H9 (cell line): ENCODE measurements around the gene PHF21A. TPM values are rescaled to one million over a fixed set of nuclear protein-coding genes. Genes with fewer than 3 reads are reported as not detected.

ENCODE experiments used
- DNase-seq: peaks from one replicate; pipeline ENCODE4 v3.0.0-alpha.2; 2017
- H2AFZ ChIP-seq: one replicate; pipeline ENCODE4 v1.6.1; 2013; ENCODE audit warnings: mild to moderate bottlenecking, low read length, control low read depth, moderate library complexity
- H2AK5ac ChIP-seq: 2 replicates; pipeline ENCODE4 v1.6.1; 2013; ENCODE audit warnings: low read length, control low read depth, mixed read lengths; ENCODE audit not compliant: insufficient read length
- H2BK120ac ChIP-seq: one replicate; pipeline ENCODE4 v1.6.1; 2013; ENCODE audit warnings: low read depth, mild to moderate bottlenecking, low read length, control low read depth, inconsistent platforms; ENCODE audit not compliant: poor library complexity, severe bottlenecking
- H2BK12ac ChIP-seq: 2 replicates; pipeline ENCODE4 v1.6.1; 2013; ENCODE audit warnings: low read length, control low read depth, mixed read lengths, low read depth; ENCODE audit not compliant: insufficient read length
- H2BK15ac ChIP-seq: 2 replicates; pipeline ENCODE4 v1.6.1; 2013; ENCODE audit warnings: low read depth, low read length, control low read depth
- H2BK20ac ChIP-seq: one replicate; pipeline ENCODE4 v1.6.1; 2013; ENCODE audit warnings: low read depth, mild to moderate bottlenecking, low read length, control low read depth, inconsistent platforms; ENCODE audit not compliant: poor library complexity, severe bottlenecking
- H2BK5ac ChIP-seq: 2 replicates; pipeline ENCODE4 v1.6.1; 2013; ENCODE audit warnings: low read length, control low read depth, mixed read lengths; ENCODE audit not compliant: insufficient read length
- H3K14ac ChIP-seq: 2 replicates; pipeline ENCODE4 v1.6.1; 2013; ENCODE audit warnings: low read length, control low read depth; ENCODE audit not compliant: insufficient read depth
- H3K18ac ChIP-seq: 2 replicates; pipeline ENCODE4 v1.6.1; 2013; ENCODE audit warnings: low read depth, mild to moderate bottlenecking, mixed read lengths, low read length, control low read depth; ENCODE audit not compliant: insufficient read length
- H3K23ac ChIP-seq: 2 replicates; pipeline ENCODE4 v1.6.1; 2013; ENCODE audit warnings: low read length, control low read depth, mixed read lengths, low read depth; ENCODE audit not compliant: insufficient read length
- H3K23me2 ChIP-seq: 2 replicates; pipeline ENCODE4 v1.6.1; 2013; ENCODE audit warnings: low read depth, mild to moderate bottlenecking, mixed read lengths, low read length, control low read depth; ENCODE audit not compliant: insufficient read length, poor library complexity, severe bottlenecking
- H3K27ac ChIP-seq: 2 replicates; pipeline ENCODE4 v1.5.1; 2013; ENCODE audit warnings: low read length, control low read depth, mixed read lengths, low read depth; ENCODE audit not compliant: insufficient read length
- H3K27me3 ChIP-seq: 2 replicates; pipeline ENCODE4 v1.6.1; 2013; ENCODE audit warnings: low read length, control low read depth, inconsistent platforms; ENCODE audit not compliant: insufficient read depth
- H3K4ac ChIP-seq: 2 replicates; pipeline ENCODE4 v1.6.1; 2013; ENCODE audit warnings: low read depth, mild to moderate bottlenecking, control low read depth, inconsistent platforms, low read length, moderate library complexity
- H3K4me1 ChIP-seq: 2 replicates; pipeline ENCODE4 v1.6.1; 2013; ENCODE audit warnings: low read length, control low read depth, inconsistent platforms; ENCODE audit not compliant: insufficient read depth
- H3K4me2 ChIP-seq: 2 replicates; pipeline ENCODE4 v1.6.1; 2013; ENCODE audit warnings: low read length, control low read depth, mixed read lengths; ENCODE audit not compliant: insufficient read length, insufficient read depth
- H3K56ac ChIP-seq: 2 replicates; pipeline ENCODE4 v1.6.1; 2013; ENCODE audit warnings: low read depth, mild to moderate bottlenecking, mixed read lengths, low read length, control low read depth; ENCODE audit not compliant: insufficient read length
- H3K79me1 ChIP-seq: 2 replicates; pipeline ENCODE4 v1.6.1; 2013; ENCODE audit warnings: low read depth, mild to moderate bottlenecking, moderate library complexity, low read length, control low read depth, inconsistent platforms; ENCODE audit not compliant: insufficient read depth, poor library complexity, severe bottlenecking
- H3K79me2 ChIP-seq: 2 replicates; pipeline ENCODE4 v1.6.1; 2013; ENCODE audit warnings: low read length, control low read depth, inconsistent platforms; ENCODE audit not compliant: insufficient read depth
- H3K9ac ChIP-seq: 2 replicates; pipeline ENCODE4 v1.6.1; 2013; ENCODE audit warnings: low read length, control low read depth, mixed read lengths; ENCODE audit not compliant: insufficient read length; ENCODE audit errors: extremely low read depth
- H3K9me3 ChIP-seq: one replicate; pipeline ENCODE4 v1.6.1; 2013; ENCODE audit warnings: low read depth, low read length, inconsistent platforms; ENCODE audit not compliant: control insufficient read depth
- H3T11ph ChIP-seq: one replicate; pipeline ENCODE4 v1.6.1; 2013; ENCODE audit warnings: mild to moderate bottlenecking, low read length, control low read depth, inconsistent platforms
- H4K20me1 ChIP-seq: one replicate; pipeline ENCODE4 v1.6.1; 2013; ENCODE audit not compliant: control insufficient read depth, insufficient read length, insufficient read depth
- H4K5ac ChIP-seq: 2 replicates; pipeline ENCODE4 v1.6.1; 2013; ENCODE audit warnings: low read depth, mild to moderate bottlenecking, mixed read lengths, low read length, control low read depth; ENCODE audit not compliant: insufficient read length
- H4K8ac ChIP-seq: replicated peaks from 2 replicates; pipeline ENCODE4 v1.6.1; 2013; ENCODE audit warnings: low read length, control low read depth, mixed read lengths, low read depth; ENCODE audit not compliant: insufficient read length
- H4K91ac ChIP-seq: 2 replicates; pipeline ENCODE4 v1.6.1; 2013; ENCODE audit warnings: low read depth, mild to moderate bottlenecking, moderate library complexity, mixed read lengths, low read length, control low read depth; ENCODE audit not compliant: insufficient read length
- H3K27ac Mint-ChIP-seq, 3 experiments: 2 replicates in 2 of 3; 3 replicates in 1 of 3; pipeline ENCODE4 v1.8.0; 2020 to 2021; ENCODE audit warnings: mixed read lengths in 3 of 3, mild to moderate bottlenecking in 1 of 3, moderate library complexity in 1 of 3
- H3K27me3 Mint-ChIP-seq: 2 replicates; pipeline ENCODE4 v1.8.0; 2021; ENCODE audit warnings: low read depth, mild to moderate bottlenecking, moderate library complexity, mixed read lengths
- H3K36me3 Mint-ChIP-seq, 3 experiments: 2 replicates in 2 of 3; 3 replicates in 1 of 3; pipeline ENCODE4 v1.8.0; 2020 to 2021; ENCODE audit warnings: low read depth in 3 of 3, mixed read lengths in 3 of 3; ENCODE audit not compliant: insufficient read depth in 1 of 3
- H3K4me1 Mint-ChIP-seq, 2 experiments: 2 replicates each; pipeline ENCODE4 v1.8.0; 2020; ENCODE audit warnings: mixed read lengths in 2 of 2
- H3K4me3 Mint-ChIP-seq, 2 experiments: 2 replicates in 1 of 2; 3 replicates in 1 of 2; pipeline ENCODE4 v1.8.0; 2020 to 2021; ENCODE audit warnings: mild to moderate bottlenecking in 2 of 2, mixed read lengths in 2 of 2, moderate library complexity in 1 of 2
- H3K9me3 Mint-ChIP-seq, 2 experiments: 2 replicates in 1 of 2; 3 replicates in 1 of 2; pipeline ENCODE4 v1.8.0; 2020; ENCODE audit warnings: mild to moderate bottlenecking in 2 of 2, mixed read lengths in 2 of 2, moderate library complexity in 1 of 2
- CTCF ChIP-seq: fragments of 200-600 bp; sonication (generic); conservative IDR thresholded peaks from 3 replicates; pipeline ENCODE4 v1.8.0; 2021; ENCODE audit warnings: antibody characterized with exemption, mild to moderate bottlenecking
- WGBS: extraction: QIAGEN DNeasy Blood & Tissue Kit; methylation state at CpG from one replicate; pipeline ENCODE4 v1.1.7; 2013; ENCODE audit warnings: missing lambda C conversion rate, low lambda C conversion rate, mixed read lengths; ENCODE audit not compliant: insufficient read length; ENCODE audit errors: extremely low coverage; 5-methylcytosine and 5-hydroxymethylcytosine counted together
- total RNA-seq: library from RNA; stranded (reverse); gene quantifications from 2 replicates; pipeline ENCODE4 v1.2.1, GENCODE V29; 2021

PHF21A gene
- total RNA-seq, 1 experiment from 2014 or later, result 33.8 TPM

- H3K18ac ChIP-seq, result no peak overlapping the region
- no peak overlapping the region for H3K27ac ChIP-seq
- H3K4me2 ChIP-seq, result no peak overlapping the region
- H4K20me1 ChIP-seq, result no peaks in the 10 kb centered on the region
- no peak overlapping the region for H3T11ph ChIP-seq
- no peaks in the 10 kb centered on the region for H3K27me3 Mint-ChIP-seq
- H2BK5ac ChIP-seq, result no peak overlapping the region
- no peak overlapping the region for H3K27ac Mint-ChIP-seq
- H2AK5ac ChIP-seq, result no peak overlapping the region
- no peak overlapping the region for H3K4ac ChIP-seq
- DNase-seq, result no peak
- no peaks in the 10 kb centered on the region for H3K79me1 ChIP-seq
- no peak overlapping the region for H2AFZ ChIP-seq
- H3K27me3 ChIP-seq, result peaks cover 2% of the 10 kb centered on the region; the same call in 1 of the 2 replicates
- peaks cover 15% of the 10 kb centered on the region; the same call in 1 of the 2 replicates for H3K4me1 ChIP-seq
- WGBS, result no CpG with 5 or more reads among the region's 1 CpG
- H4K8ac ChIP-seq, result no peak overlapping the region
- H3K23ac ChIP-seq, result no peak overlapping the region
- peaks cover 0 to 9% (median 3%) of the 10 kb centered on the region in 3 experiments; a peak in 3 of 7 replicates for H3K36me3 Mint-ChIP-seq
- no peaks in the 10 kb centered on the region for H3K9me3 Mint-ChIP-seq
- no peaks in the 10 kb centered on the region for H3K79me2 ChIP-seq
- no peak overlapping the region for H2BK120ac ChIP-seq
- H3K56ac ChIP-seq, result no peak overlapping the region
- TF ChIP-seq CTCF, result no peak
- no peak overlapping the region for H3K14ac ChIP-seq
- no peak overlapping the region for H3K4me3 Mint-ChIP-seq
- H3K4me1 Mint-ChIP-seq, result peaks cover 54 to 63% of the 10 kb centered on the region in 2 experiments
- no peaks in the 10 kb centered on the region for H3K9me3 ChIP-seq
- no peak overlapping the region for H2BK20ac ChIP-seq
- H4K91ac ChIP-seq, result no peak overlapping the region
- no peak overlapping the region for H2BK15ac ChIP-seq
- H3K23me2 ChIP-seq, result no peaks in the 10 kb centered on the region
- no peak overlapping the region for H3K9ac ChIP-seq
- no peak overlapping the region for H4K5ac ChIP-seq
- no peak overlapping the region for H2BK12ac ChIP-seq
Measured at GRCh38 chr11:46048198-46048597, 73.1 kb downstream of the PHF21A start.
